ENCODE data around the gene DYNLT3.

Gene DYNLT3

DNA sequence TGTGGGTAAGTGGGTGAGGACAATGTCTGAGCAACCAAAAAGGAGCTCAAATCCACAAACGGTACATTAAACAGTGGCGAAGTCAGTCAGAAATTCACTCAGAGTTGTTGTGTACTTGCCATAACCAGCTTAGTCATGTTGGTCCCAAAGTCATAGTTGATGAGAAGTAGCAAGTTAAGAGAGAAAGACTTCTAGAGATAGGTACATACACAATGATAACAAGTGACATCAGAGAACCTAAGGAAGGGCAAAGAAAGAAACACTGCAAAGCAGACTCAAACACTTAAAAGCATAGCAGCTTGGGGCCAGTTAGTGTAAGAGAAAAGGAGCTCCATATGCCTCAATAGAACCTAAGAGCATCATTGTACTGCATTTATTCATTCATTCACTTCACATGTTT is 30.2 kb downstream of the DYNLT3 start:
- no peak overlapping the region for H3K4me3 ChIP-seq (ENCODE audit: control insufficient read depth, low read depth, low read length)
- TF ChIP-seq, protein P1, sequence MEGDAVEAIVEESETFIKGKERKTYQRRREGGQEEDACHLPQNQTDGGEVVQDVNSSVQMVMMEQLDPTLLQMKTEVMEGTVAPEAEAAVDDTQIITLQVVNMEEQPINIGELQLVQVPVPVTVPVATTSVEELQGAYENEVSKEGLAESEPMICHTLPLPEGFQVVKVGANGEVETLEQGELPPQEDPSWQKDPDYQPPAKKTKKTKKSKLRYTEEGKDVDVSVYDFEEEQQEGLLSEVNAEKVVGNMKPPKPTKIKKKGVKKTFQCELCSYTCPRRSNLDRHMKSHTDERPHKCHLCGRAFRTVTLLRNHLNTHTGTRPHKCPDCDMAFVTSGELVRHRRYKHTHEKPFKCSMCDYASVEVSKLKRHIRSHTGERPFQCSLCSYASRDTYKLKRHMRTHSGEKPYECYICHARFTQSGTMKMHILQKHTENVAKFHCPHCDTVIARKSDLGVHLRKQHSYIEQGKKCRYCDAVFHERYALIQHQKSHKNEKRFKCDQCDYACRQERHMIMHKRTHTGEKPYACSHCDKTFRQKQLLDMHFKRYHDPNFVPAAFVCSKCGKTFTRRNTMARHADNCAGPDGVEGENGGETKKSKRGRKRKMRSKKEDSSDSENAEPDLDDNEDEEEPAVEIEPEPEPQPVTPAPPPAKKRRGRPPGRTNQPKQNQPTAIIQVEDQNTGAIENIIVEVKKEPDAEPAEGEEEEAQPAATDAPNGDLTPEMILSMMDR (conservative IDR thresholded peaks at IDR 0.05; ENCODE audit: control insufficient read depth, insufficient read depth, low read depth, low read length): no peak
- DNase-seq (ENCODE audit: low read depth): no peak

DNA sequence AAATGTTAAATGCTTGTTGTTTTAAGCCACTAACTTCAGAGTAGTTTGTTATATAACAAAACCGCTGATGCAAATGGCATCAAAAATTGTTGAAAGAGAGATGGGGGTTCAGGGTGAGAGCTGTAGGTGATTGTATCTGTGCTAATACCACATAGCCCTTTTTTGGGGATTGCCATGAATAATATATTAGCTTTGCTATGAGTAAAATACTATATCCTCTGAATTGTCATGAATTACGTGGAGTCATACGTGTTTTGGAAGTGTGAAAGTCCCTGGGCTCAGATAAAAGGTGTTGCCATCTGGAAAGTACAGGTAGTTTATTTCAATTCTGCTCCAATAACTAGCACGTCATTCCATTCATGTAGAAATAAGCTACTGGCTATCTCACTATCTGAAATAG is 30.6 kb downstream of the DYNLT3 start:
- no peak for DNase-seq (ENCODE audit: low read depth)
- TF ChIP-seq, protein P1 (conservative IDR thresholded peaks at IDR 0.05; ENCODE audit: control insufficient read depth, insufficient read depth, low read depth, low read length): no peak
- no peak overlapping the region for H3K4me3 ChIP-seq (ENCODE audit: control insufficient read depth, low read depth, low read length)

DNA sequence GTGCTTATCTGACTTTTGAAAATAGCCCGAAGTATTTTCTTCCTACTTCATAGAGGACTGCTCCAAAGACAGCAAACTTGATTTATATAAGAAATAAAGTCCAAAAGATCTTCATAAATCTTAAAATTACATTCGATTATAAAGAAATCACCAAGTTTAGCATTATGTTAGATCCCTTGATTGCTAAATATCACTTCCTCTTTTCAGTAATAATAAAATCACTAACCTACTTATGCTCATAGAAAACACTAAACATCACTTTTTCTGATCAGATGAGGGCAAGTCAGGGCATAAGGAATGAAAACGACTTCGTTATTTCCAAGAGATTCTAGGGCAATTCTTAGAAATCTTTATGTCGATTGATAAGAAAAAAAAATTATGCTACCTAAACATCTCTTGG is 32.0 kb downstream of the DYNLT3 start:
- no peak overlapping the region for H3K4me3 ChIP-seq (ENCODE audit: control insufficient read depth, low read depth, low read length)
- DNase-seq (ENCODE audit: low read depth): no peak
- TF ChIP-seq, protein P1 (conservative IDR thresholded peaks at IDR 0.05; ENCODE audit: control insufficient read depth, insufficient read depth, low read depth, low read length): no peak

DNA sequence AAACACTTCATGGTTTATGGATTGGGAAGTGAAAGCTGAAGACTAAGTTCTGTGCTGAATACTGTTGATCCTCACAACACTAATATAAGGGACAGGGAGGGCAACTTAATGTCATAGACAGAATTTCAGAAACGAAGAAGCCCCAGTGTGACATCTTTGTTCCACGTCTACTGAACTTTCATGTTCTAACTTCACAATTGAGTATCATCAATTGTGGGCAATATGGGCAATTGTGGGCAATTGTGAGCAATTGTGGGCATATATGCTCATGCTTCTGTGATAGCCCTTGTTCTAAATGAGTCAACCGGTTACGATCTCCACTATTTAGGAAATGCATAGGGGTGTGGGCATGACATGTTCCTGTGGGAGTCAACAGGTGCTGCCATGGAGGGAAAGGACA is 33.8 kb downstream of the DYNLT3 start:
- no peak for DNase-seq (ENCODE audit: low read depth)
- TF ChIP-seq, protein P1 (conservative IDR thresholded peaks at IDR 0.05; ENCODE audit: control insufficient read depth, insufficient read depth, low read depth, low read length): no peak
- no peak overlapping the region for H3K4me3 ChIP-seq (ENCODE audit: control insufficient read depth, low read depth, low read length)

DNA sequence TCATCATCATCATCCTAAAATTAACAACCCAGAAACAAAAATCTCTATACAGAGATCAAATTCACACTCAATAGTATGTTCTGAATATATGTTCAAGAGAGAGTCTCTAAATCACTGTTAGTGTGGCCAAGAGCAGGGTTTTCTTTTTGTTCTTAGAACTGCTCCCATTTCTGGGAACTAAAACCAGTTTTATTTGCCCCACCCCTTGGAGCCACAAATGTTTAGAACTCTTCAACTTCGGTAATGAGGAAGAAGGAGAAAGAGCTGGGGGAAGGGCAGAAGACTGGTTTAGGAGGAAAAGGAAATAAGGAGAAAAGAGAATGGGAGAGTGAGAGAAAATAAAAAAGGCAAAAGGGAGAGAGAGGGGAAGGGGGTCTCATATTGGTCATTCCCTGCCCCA is 35.3 kb downstream of the DYNLT3 start:
- no peak for DNase-seq (ENCODE audit: low read depth)
- no peak overlapping the region for H3K4me3 ChIP-seq (ENCODE audit: control insufficient read depth, low read depth, low read length)
- TF ChIP-seq, protein P1 (conservative IDR thresholded peaks at IDR 0.05; ENCODE audit: control insufficient read depth, insufficient read depth, low read depth, low read length): no peak

DNA sequence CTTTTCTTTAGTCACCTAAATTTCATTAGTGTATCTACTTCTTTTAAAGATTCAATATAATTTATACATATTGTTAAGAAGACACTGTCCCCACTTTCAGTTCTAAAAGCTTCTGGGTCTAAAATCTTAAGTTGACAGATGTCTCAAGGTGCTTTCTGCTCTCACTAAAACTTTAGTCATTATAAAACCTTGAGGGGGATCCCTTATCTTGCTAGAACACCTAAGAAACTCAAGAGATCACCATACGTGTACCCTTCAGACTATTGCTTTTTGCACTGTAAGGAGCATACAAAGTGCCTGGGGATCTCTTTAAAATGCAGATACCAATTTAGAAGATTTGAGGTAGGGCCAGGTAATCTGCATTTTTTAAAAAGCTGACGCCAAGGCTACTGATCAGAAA is 37.4 kb downstream of the DYNLT3 start:
- no peak overlapping the region for H3K4me3 ChIP-seq (ENCODE audit: control insufficient read depth, low read depth, low read length)
- TF ChIP-seq, protein P1 (conservative IDR thresholded peaks at IDR 0.05; ENCODE audit: control insufficient read depth, insufficient read depth, low read depth, low read length): no peak
- no peak for DNase-seq (ENCODE audit: low read depth)

DNA sequence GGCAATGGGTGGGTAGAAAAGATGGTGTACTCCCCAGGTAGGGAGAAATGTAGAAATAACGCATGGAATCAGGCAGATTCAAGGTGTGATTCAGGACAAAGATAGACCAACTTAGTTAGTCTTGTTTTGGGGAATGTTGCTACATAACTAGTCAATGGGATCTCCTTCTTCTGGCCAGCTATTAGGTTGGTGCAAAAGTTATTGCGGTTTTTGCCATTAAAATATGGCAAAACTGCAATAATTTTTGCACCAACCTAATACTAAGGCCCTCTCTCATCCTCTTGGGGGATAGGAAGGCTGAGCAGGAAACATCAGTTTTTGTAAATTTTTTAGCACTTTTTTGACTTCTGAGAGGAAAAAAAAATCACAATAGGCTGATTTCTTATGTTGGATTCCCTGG is 44.3 kb downstream of the DYNLT3 start:
- DNase-seq (ENCODE audit: low read depth): no peak
- H3K4me3 ChIP-seq (ENCODE audit: control insufficient read depth, low read depth, low read length): no peak overlapping the region
- TF ChIP-seq, protein P1 (conservative IDR thresholded peaks at IDR 0.05; ENCODE audit: control insufficient read depth, insufficient read depth, low read depth, low read length): no peak
